Memory B cell (primary cell): ENCODE results near the gene HOXD4.

Source experiments
- ATAC-seq: fragments of 150-1000 bp; cut with Tn5 transposase; 2 replicates; pipeline ENCODE4 v1.10.0; 2021; ENCODE audit warnings: low read depth, mild to moderate bottlenecking, moderate library complexity
- DNase-seq, 2 donors: peaks; one replicate each; pipeline ENCODE4 v3.0.0; 2022; ENCODE audit warnings: low spot score in 2 of 2
- H3K27ac Mint-ChIP-seq: one replicate; pipeline ENCODE4 v1.8.0; 2022; ENCODE audit warnings: mild to moderate bottlenecking, moderate library complexity, mixed read lengths
- H3K27me3 Mint-ChIP-seq: one replicate; pipeline ENCODE4 v1.8.0; 2022; ENCODE audit warnings: mixed read lengths
- H3K36me3 Mint-ChIP-seq: one replicate; pipeline ENCODE4 v1.8.0; 2022; ENCODE audit warnings: mild to moderate bottlenecking, mixed read lengths
- H3K4me1 Mint-ChIP-seq: one replicate; pipeline ENCODE4 v1.8.0; 2022; ENCODE audit warnings: mixed read lengths
- H3K4me3 Mint-ChIP-seq: one replicate; pipeline ENCODE4 v1.8.0; 2022; ENCODE audit warnings: mild to moderate bottlenecking, moderate library complexity, mixed read lengths
- H3K9me3 Mint-ChIP-seq: one replicate; pipeline ENCODE4 v1.8.0; 2022; ENCODE audit warnings: mixed read lengths

HOXD4 gene

DNA sequence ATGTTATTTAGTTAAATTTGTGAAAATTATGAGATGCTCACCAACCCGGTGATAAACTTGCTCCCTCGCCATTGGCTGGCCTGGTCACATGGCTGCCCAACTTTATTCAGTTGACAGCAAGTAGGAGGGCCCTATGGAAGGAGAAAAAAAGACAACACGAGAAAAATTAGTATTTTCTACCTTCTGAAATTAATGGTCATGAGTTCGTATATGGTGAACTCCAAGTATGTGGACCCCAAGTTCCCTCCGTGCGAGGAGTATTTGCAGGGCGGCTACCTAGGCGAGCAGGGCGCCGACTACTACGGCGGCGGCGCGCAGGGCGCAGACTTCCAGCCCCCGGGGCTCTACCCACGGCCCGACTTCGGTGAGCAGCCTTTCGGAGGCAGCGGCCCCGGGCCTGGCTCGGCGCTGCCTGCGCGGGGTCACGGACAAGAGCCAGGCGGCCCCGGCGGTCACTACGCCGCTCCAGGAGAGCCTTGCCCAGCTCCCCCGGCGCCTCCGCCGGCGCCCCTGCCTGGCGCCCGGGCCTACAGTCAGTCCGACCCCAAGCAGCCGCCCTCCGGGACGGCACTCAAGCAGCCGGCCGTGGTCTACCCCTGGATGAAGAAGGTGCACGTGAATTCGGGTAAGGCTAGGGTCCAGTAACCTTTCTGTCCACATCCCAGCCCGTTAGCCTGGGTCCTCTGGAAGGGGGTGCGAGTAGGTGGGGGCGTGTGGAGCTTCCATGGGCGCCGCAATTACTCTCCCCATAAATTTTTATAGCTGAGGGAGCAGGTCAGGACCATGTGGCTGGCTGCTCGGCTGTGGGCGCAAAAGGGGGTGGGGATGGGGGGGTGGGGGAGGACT lies at the start of gene HOXD4:
HOXD4 (plus strand) TSS at position 109 of the 846 bp plus-strand sequence; CDS start at position 193, 84 bp downstream.
- Mint-ChIP-seq H3K36me3 (no peaks in the 10 kb centered on the region), H3K27ac (no peak within 1 kb of the TSS), H3K27me3 (peaks cover 22% of the 10 kb centered on the region), H3K9me3 (no peaks in the 10 kb centered on the region), H3K4me1 (no peaks in the 10 kb centered on the region), H3K4me3 (no peak within 1 kb of the TSS)
- no peak for ATAC-seq
- peak in 1 of 2 donors; percentile 9 for DNase-seq

DNA sequence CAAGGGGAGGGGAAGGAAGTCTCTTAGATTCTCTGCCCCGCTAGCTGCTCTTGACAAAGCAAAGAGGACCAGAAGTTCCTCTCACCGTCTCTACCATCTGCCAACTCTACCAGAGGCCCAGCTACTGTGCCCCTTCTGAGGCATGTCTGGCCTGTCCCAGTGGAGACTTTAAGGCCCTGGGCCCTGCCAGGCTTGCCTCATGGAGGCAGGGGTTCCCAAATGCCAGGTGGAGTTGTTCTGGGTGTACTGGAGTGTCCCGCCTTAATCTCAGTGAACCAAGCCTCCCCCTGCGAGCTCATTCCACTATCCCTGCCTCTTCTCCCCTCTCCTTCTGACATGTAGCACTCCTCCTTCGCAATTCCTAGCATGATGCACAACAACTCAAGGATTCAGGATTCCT lies 49.5 kb upstream of the HOXD4 start:
- H3K36me3 Mint-ChIP-seq, result peaks cover 4% of the 10 kb centered on the region
- ATAC-seq (no peak), DNase-seq (no peak)
- peaks cover 32% of the 10 kb centered on the region for H3K27me3 Mint-ChIP-seq
- H3K4me1 Mint-ChIP-seq, result peaks cover 16% of the 10 kb centered on the region
- H3K4me3 Mint-ChIP-seq, result no peak overlapping the region
- no peak overlapping the region for H3K27ac Mint-ChIP-seq
- peaks cover 4% of the 10 kb centered on the region for H3K9me3 Mint-ChIP-seq

DNA sequence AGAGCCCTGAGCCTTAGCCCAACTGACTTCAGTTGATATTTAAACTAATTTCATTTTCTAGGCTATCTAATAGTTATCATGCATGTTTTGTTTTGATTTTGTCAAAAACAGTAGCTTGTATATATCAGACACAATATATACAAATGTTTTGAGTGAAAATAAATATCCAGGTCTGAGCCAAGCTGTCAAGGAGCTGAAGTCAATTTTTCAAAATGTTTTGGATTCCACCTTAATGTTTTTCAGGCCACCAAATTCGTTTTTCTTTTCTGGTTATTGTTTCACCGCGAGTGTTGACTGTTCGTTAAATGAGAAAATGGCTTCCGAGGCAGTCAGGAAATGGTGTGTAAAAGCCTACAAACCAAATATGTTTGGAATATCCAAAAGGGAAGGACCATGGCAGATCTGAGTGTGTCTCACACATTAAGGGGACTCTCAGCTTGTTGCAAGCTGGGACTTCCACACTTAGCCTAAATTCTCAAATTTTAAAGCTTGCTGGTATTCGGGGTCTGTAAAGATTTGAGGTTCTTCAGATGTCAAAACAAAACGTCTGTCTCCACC lies 49.0 kb upstream of the HOXD4 start:
- no peak overlapping the region for H3K27ac Mint-ChIP-seq
- no peak for ATAC-seq
- peaks cover 28% of the 10 kb centered on the region for H3K27me3 Mint-ChIP-seq
- DNase-seq, result no peak
- peaks cover 13% of the 10 kb centered on the region for H3K4me1 Mint-ChIP-seq
- H3K9me3 Mint-ChIP-seq, result peaks cover 4% of the 10 kb centered on the region
- no peak overlapping the region for H3K4me3 Mint-ChIP-seq
- peaks cover 4% of the 10 kb centered on the region for H3K36me3 Mint-ChIP-seq

DNA sequence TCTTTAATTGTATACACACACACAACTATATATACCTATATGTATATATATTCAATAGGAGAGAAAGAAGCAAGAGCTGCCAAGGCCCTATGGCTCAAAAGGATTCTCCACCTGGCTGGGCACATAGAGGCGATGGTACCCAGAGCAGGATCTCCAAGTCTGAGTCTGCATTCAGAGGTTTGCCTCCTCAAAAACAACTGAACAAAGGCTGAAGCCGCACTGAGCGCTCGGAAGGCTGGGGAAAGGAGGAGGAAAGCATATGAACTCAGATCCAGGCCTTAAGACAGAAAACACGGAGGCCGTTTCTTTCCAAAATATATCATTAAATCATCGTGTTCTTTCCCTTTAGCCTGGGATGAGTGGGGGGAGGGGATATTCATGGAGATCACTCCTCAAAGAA lies 48.2 kb upstream of the HOXD4 start:
- Mint-ChIP-seq H3K4me3 (no peak overlapping the region), H3K9me3 (peaks cover 4% of the 10 kb centered on the region), H3K27me3 (peaks cover 23% of the 10 kb centered on the region)

DNA sequence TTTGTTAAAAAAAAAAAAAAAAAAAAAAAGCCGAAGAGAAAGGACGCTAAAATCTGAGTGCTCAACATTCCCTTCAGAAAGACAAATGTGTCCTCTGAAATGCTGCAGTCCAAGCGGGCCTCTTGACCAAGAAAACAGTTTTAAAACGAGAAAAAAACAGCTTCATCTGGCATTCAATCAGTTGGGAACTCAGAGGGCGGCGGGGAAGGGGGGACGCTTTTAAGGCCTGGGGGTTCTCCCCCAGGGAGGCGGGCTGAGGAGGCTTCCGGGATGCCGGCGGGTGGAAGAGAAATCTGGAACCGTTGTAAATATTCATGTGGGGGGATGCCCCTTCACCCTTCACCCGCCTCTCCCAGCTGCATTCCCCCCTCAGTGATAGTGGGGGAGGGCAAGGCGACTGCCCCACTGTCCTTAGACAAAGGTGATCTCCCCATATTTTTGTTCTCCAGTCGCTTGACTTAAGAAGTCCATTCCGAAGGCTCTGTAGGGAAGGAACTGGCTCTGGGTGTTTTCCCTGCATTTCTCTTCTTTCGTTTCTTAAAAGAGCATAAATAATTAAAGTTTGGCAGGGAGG lies 47.5 kb upstream of the HOXD4 start:
- H3K27ac Mint-ChIP-seq, result no peak overlapping the region
- DNase-seq (no peak), ATAC-seq (no peak)
- no peak overlapping the region for H3K4me3 Mint-ChIP-seq
- peaks cover 25% of the 10 kb centered on the region for H3K27me3 Mint-ChIP-seq
- H3K9me3 Mint-ChIP-seq, result peaks cover 4% of the 10 kb centered on the region
- H3K36me3 Mint-ChIP-seq, result peaks cover 4% of the 10 kb centered on the region
- H3K4me1 Mint-ChIP-seq, result peaks cover 8% of the 10 kb centered on the region

More for the DNA sequence above, 48.2 kb upstream of the HOXD4 start:
- peaks cover 4% of the 10 kb centered on the region for H3K36me3 Mint-ChIP-seq
- no peak overlapping the region for H3K27ac Mint-ChIP-seq
- peaks cover 8% of the 10 kb centered on the region for H3K4me1 Mint-ChIP-seq
- no peak for DNase-seq
- no peak for ATAC-seq

DNA sequence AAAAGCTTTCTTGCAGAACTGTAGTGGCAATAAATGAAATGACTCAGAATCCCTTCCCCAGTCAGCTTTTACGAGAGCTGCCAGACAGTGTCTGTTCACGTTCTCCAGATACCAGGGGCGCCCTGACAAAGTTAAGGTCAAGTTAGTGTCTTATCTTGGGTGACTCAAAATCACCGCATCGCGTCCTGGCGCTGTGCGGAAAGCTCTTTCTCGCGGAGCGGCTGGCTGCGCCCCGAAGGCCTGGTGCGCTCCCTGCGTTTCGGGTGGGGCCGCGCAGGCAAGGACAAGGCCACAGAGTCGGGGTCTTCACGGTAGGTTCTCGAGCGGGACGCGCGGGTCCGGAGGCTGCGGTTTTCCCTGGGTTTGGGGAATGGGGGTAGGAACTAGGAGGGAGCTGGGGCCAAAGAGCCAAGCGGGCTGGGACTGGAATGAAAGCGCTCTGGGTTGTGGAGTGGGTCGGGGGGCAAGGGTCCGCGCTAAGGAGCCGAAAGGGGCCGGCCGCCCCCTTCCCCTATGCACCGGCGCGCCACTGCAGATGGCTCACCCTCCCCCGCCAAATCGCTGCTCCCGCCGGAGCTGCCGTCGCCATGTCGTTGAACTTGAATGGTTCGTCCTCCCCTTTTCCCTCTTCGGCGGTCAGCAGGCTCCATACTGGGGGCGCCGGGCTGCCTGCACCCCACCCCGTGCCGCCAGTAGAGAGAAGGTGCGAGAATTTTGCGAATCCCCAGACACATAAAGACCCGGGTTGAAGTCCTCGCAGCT lies 46.9 kb upstream of the HOXD4 start:
- Mint-ChIP-seq H3K36me3 (peaks cover 4% of the 10 kb centered on the region), H3K27ac (no peak overlapping the region), H3K27me3 (peaks cover 26% of the 10 kb centered on the region), H3K9me3 (peaks cover 5% of the 10 kb centered on the region), H3K4me3 (no peak overlapping the region), H3K4me1 (peaks cover 8% of the 10 kb centered on the region)
- no peak for DNase-seq
- ATAC-seq, result no peak

DNA sequence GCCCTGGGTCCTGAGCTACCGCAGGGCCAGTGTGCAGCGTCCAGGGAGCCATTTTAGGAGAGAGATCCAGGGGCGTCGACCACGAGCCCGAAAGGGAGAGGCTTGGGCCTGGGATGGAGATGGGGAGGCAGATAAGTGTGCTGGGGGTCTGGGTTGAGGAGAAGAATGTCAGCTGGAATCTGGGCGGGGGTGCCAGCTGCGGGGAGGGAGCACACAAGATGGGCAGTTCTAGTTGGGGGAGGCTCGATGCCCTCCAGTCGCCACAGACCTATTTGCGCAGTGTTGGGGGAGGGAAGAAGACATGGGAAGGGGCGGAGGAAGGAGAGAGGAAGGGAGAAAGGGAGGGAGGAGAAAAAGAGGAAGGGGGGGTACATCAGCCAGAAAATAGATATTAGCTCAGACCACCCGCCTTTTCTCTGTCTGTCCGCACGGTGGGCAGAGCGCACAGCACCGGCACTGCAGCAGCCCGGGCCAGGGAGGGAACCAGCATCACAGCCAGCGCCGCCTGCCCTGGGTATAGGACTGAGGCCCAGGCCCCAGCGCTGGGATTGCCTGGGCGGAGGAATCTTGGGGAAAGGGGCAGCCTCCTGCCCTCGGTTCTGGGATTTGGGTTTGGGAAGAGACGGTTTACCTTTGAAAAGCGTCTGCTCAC lies 46.1 kb upstream of the HOXD4 start:
- ATAC-seq (no peak), DNase-seq (no peak)
- Mint-ChIP-seq H3K9me3 (peaks cover 5% of the 10 kb centered on the region), H3K4me3 (no peak overlapping the region), H3K27me3 (peaks cover 29% of the 10 kb centered on the region), H3K27ac (no peak overlapping the region), H3K4me1 (peaks cover 8% of the 10 kb centered on the region), H3K36me3 (peaks cover 4% of the 10 kb centered on the region)

DNA sequence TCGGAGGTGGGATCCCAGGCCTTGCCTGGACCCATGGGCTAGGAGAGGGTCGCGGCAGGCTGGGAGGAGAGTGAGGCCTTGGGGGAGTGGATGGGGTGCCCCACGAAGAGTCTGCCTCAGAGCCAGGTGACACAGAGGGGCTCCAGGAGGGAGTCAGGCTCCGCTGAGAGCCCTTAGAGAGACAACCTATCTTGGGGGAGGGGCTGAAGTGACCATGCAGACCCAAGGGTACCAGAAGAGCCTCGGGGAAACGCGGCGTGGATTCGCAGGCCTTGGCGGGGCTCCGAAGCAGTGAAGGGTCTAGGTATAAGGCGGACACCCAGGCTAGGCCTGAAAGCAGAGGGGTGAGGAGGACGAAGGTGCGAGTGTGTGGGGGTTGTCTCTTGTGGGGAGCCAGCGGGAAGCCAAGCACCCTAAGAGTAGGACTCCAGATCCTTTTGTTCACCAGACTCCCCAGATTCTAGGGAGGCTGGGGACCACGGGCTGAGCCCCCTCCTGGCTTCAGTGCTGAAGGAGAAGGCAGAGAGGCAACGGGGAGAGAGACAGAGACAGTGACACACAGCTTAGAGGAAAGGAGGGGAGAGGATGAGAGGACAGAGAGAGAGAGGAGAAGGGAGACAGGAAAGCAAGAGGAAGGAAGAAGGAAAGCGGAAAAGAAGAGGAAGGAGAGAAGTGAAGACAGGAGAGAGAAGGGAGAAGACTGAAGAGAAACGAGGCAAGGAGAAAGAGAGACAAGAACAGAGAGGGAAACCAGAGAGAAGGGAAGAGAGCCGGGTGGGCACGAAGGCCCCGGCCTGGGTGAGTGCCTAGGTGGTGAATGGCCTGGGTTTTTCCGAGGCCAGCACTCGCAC lies 45.4 kb upstream of the HOXD4 start:
- ATAC-seq (no peak), DNase-seq (no peak)
- Mint-ChIP-seq H3K36me3 (peaks cover 4% of the 10 kb centered on the region), H3K9me3 (peaks cover 5% of the 10 kb centered on the region), H3K27me3 (peaks cover 29% of the 10 kb centered on the region), H3K4me1 (peaks cover 8% of the 10 kb centered on the region), H3K4me3 (peak overlapping the region; percentile 14), H3K27ac (no peak overlapping the region)

DNA sequence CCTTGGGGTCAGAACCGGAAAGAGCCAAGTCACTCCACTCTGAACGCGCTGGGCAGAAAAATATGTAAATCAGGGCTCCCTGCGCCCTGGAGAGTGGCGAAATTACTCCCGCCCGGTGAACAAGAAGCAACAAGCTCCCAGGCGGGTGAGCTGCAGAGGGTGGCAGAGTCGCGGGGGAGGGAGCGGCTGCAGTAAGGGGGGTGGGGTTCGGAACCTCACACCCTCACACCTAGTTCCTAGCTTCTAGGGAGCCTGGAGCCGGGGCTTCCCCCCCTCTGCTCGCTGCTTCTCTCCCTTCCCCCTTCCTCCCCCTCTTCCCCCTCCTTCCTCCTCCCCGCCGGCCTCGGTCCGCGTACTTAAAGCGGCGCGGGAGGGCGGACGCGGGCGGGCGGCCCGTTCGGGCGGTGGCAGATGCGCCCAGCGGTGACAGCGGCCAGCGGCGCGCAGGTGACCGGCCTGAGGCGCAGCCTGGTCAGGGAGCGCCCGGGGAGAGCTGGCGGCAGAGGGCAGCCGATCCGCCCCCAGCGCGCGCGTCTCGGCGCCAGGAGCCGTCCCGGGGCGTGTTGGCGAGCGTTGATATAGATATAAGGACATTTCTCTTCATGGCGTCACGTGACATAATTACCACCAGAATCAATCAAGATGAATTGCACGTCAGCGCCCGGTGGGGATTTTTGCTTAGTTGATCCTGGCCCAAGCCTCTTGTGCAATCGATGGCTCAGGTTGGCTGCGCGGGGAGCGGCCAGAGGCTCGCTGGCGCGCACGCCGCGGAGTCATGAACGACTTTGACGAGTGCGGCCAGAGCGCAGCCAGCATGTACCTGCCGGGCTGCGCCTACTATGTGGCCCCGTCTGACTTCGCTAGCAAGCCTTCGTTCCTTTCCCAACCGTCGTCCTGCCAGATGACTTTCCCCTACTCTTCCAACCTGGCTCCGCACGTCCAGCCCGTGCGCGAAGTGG lies 44.5 kb upstream of the HOXD4 start, which contains the start of gene HOXD11:
HOXD11 (plus strand) TSS at position 700 of the 959 bp plus-strand sequence; CDS start at position 776, 76 bp downstream.
- H3K4me1 Mint-ChIP-seq, result peaks cover 11% of the 10 kb centered on the region
- peaks cover 5% of the 10 kb centered on the region for H3K9me3 Mint-ChIP-seq
- peaks cover 4% of the 10 kb centered on the region for H3K36me3 Mint-ChIP-seq
- H3K27ac Mint-ChIP-seq, result no peak within 1 kb of the TSS
- H3K27me3 Mint-ChIP-seq, result peaks cover 28% of the 10 kb centered on the region
- ATAC-seq (no peak), DNase-seq (no peak)
- peak within 1 kb of the TSS; percentile 14 for H3K4me3 Mint-ChIP-seq

DNA sequence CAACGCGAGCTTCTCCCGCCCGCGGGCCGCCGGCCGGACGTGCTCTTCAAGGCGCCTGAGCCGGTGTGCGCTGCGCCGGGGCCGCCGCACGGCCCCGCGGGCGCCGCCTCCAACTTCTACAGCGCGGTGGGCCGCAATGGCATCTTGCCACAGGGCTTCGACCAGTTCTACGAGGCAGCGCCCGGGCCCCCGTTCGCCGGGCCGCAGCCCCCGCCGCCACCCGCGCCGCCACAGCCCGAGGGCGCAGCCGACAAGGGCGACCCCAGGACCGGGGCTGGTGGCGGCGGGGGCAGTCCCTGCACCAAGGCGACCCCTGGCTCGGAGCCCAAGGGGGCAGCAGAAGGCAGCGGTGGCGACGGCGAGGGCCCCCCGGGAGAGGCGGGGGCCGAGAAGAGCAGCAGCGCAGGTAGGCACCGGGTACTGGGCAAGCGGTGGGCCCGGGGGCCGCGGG lies 43.6 kb upstream of the HOXD4 start:
- Mint-ChIP-seq H3K27me3 (peaks cover 27% of the 10 kb centered on the region), H3K27ac (no peak overlapping the region), H3K4me3 (no peak overlapping the region), H3K4me1 (peaks cover 11% of the 10 kb centered on the region), H3K9me3 (peaks cover 5% of the 10 kb centered on the region), H3K36me3 (peaks cover 4% of the 10 kb centered on the region)
- DNase-seq (no peak), ATAC-seq (no peak)

DNA sequence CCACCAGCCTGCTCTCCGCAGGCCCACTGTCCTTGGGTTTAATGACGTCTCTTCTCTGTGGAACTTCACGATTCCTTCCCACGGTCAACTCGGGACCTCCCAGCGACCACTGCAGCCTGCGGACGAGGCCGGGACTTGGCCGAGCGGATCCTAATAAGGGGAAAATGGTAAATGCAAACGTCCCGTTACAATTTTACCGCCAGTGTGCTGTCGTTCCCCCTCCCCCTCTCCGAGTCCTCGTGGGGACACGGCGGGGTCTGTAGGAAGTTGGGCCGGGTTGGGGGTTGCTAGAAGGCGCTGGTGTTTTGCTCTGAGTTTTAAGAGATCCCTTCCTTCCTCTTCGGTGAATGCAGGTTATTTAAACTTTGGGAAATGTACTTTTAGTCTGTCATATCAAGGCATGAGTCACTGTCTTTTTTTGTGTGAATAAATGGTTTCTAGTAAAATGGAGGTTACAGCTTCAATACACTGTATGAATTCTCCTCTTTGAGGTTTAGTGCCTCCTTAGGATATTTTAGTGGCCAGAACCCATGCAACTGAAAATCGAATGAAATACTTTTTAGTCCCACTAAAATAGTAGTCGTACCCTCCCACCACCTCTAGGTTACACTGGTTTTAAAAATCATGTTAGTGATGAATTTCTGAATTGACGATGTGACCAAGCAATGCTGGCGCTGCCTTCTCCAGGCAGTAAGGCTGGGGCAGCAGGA lies 42.0 kb upstream of the HOXD4 start:
- H3K4me1 Mint-ChIP-seq, result peaks cover 11% of the 10 kb centered on the region
- ATAC-seq (no peak), DNase-seq (no peak)
- peaks cover 4% of the 10 kb centered on the region for H3K36me3 Mint-ChIP-seq
- H3K27me3 Mint-ChIP-seq, result peaks cover 27% of the 10 kb centered on the region
- H3K4me3 Mint-ChIP-seq, result no peak overlapping the region
- H3K9me3 Mint-ChIP-seq, result peaks cover 5% of the 10 kb centered on the region
- H3K27ac Mint-ChIP-seq, result peak overlapping the region; percentile 65
